Measurements from ENCODE around the gene XXYLT1.

DNA sequence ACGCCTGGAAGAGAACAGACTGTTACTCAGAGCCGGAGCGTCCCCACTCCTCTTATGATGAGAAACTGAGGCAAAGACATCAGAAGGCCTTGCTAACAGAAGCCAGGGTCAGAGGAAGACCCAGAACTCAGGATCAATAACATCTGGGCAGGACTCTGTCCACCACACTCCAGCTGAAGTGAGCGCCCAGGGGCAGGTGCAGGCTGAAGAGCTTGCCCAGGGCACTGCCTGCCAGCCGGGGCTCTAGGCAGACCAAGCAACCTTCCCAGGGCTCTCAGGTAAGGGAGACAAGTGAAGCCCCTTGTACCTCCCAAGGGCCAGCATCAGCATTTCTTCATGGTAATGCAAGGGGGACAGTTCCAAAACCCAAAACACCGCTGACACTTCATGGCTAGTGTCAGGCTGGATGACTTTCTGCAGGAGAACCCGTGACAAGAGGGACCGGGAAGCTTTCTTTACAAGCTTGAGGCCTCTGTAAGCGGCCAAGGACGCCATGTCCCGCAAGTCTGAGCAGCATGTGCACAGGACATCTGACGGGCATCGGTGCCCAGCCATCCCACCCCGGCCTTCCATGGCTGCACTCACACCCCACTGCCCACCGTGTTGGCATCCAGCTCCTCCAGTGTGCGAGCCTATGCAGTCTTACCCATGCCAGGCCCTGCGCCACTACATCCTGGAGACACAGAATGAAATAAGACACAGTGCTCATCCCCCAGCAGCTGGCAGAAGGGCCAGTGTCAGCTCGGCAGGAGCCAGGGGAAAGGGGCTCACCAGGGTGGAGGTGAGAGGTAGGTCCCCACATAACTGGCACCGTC lies 14.1 kb downstream of the XXYLT1 start:
- TF ChIP-seq FOXM1 (IDR thresholded peaks at IDR 0.05; ENCODE audit: borderline replicate concordance) = no peak
- TF ChIP-seq HDGF (IDR thresholded peaks at IDR 0.05; ENCODE audit: borderline replicate concordance) = no peak
- no peak for TF ChIP-seq BHLHE40 (IDR thresholded peaks at IDR 0.05; ENCODE audit: borderline replicate concordance)

All from HEK293T (cell line).